ENCODE results near the gene HYAL2.
A peak's percentile ranks its signal among the peaks of the same experiment; 100 is the strongest.

The HYAL2 gene

GRCh38 chr3:50294492-50295403 is 27.8 kb downstream of the HYAL2 start:
- no peaks in the 10 kb centered on the region for H3K9me3 ChIP-seq
- H3K36me3 ChIP-seq = peaks cover 5 to 18% (median 7%) of the 10 kb centered on the region in 3 donors
- no peaks in the 10 kb centered on the region for H3K27me3 ChIP-seq
- H3K27ac ChIP-seq = no peak overlapping the region
- no peak for DNase-seq
- peaks cover 0 to 43% (median 36%) of the 10 kb centered on the region in 4 donors for H3K4me1 ChIP-seq
- no peak for TF ChIP-seq CTCF (IDR thresholded peaks at IDR 0.05)
- intact Hi-C loops (cut with DNase I; ENCODE audit: low total_unique reads) = no loop called here
- no peak overlapping the region for H3K4me3 ChIP-seq

- Histone ChIP-seq H3K4me3 (no peak overlapping the region), H3K36me3 (peaks cover 7 to 24% (median 13%) of the 10 kb centered on the region in 3 donors), H3K9me3 (no peaks in the 10 kb centered on the region), H3K27me3 (no peaks in the 10 kb centered on the region), H3K27ac (no peak overlapping the region), H3K4me1 (peaks cover 0 to 41% (median 35%) of the 10 kb centered on the region in 4 donors)
- no peak for DNase-seq
- intact Hi-C loops (cut with DNase I; ENCODE audit: low total_unique reads) = no loop called here
- no peak for TF ChIP-seq CTCF (IDR thresholded peaks at IDR 0.05)
Observed at GRCh38 chr3:50294089-50294488, 28.5 kb downstream of the HYAL2 start.

- no peaks in the 10 kb centered on the region for H3K9me3 ChIP-seq
- H3K36me3 ChIP-seq = peaks cover 14 to 33% (median 22%) of the 10 kb centered on the region in 3 donors
- peak overlapping the region; percentile 92 to 96 for H3K27ac ChIP-seq
- TF ChIP-seq CTCF (IDR thresholded peaks at IDR 0.05) = no peak
- intact Hi-C loops (cut with DNase I; ENCODE audit: low total_unique reads) = no loop called here
- peak in 1 of 2 donors; percentile 68 for DNase-seq
- peak overlapping the region in 1 of 2 donors; percentile 100 for H3K4me3 ChIP-seq
- H3K27me3 ChIP-seq = no peaks in the 10 kb centered on the region
- H3K4me1 ChIP-seq = peaks cover 0 to 34% (median 28%) of the 10 kb centered on the region in 4 donors
Observed at GRCh38 chr3:50293079-50293801, 29.3 kb downstream of the HYAL2 start.

GRCh38 chr3:50292159-50293078 is 30.1 kb downstream of the HYAL2 start, which contains the start of gene IFRD2:
TSS of gene IFRD2 (minus strand) at chr3:50292429. CDS start at chr3:50292274, 155 bp downstream.
- intact Hi-C loops (cut with DNase I; ENCODE audit: low total_unique reads) = no loop called here
- Histone ChIP-seq H3K27ac (peak within 1 kb of the TSS; percentile 92 to 96), H3K4me1 (peaks cover 0 to 26% (median 21%) of the 10 kb centered on the region in 4 donors), H3K9me3 (no peaks in the 10 kb centered on the region), H3K36me3 (peaks cover 18 to 41% (median 30%) of the 10 kb centered on the region in 3 donors), H3K27me3 (no peaks in the 10 kb centered on the region), H3K4me3 (peak within 1 kb of the TSS; percentile 91 to 100)
- no peak for TF ChIP-seq CTCF (IDR thresholded peaks at IDR 0.05)
- DNase-seq = peak; percentile 98 to 99

GRCh38 chr3:50290161-50290641 is 32.3 kb downstream of the HYAL2 start:
- Histone ChIP-seq H3K4me1 (peaks cover 0 to 25% (median 21%) of the 10 kb centered on the region in 4 donors), H3K4me3 (no peak overlapping the region), H3K27me3 (no peaks in the 10 kb centered on the region), H3K27ac (no peak overlapping the region), H3K36me3 (peaks cover 18 to 47% (median 36%) of the 10 kb centered on the region in 3 donors), H3K9me3 (no peaks in the 10 kb centered on the region)
- intact Hi-C loops (cut with DNase I; ENCODE audit: low total_unique reads) = no loop called here
- DNase-seq = no peak
- no peak for TF ChIP-seq CTCF (IDR thresholded peaks at IDR 0.05)

Measured in tibial artery (tissue), 4 donors.